ENCODE measurements around the gene MGST3. TPM values are rescaled to one million over a fixed set of nuclear protein-coding genes. Genes with fewer than 3 reads are reported as not detected.
A peak's percentile ranks its signal among the peaks of the same experiment; 100 is the strongest.
"Not testable (repeated sequence)": the region's sequence is repeated elsewhere in the genome, so short reads cannot be mapped to it uniquely, and the experiment has no call there.

MGST3 gene
- polyA plus RNA-seq (2012; ENCODE audit: missing spikeins): 69.8 TPM

- peak; percentile 88 for DNase-seq (ENCODE audit: insufficient read length)
- FAIRE-seq: peak; percentile 99
- TF ChIP-seq POLR2AphosphoS5 (IDR thresholded peaks at IDR 0.05; ENCODE audit: low read depth, low read length) (0 out of 2 replicates have a peak, but pooled peaks have one; percentile 34), TAF1 (IDR thresholded peaks at IDR 0.05; ENCODE audit: borderline replicate concordance, low read depth, low read length) (no peak), POLR2A (IDR thresholded peaks at IDR 0.05; ENCODE audit: low read depth, low read length) (peak; percentile 72)
Observed at GRCh38 chr1:165630629-165631341, at the start of gene MGST3. Gene MGST3 (plus strand): TSS chr1:165631234. CDS start chr1:165649848, 18,614 bp downstream.

- TF ChIP-seq POLR2A (IDR thresholded peaks at IDR 0.05; ENCODE audit: low read depth, low read length) (no peak), POLR2AphosphoS5 (IDR thresholded peaks at IDR 0.05; ENCODE audit: low read depth, low read length) (no peak), TAF1 (IDR thresholded peaks at IDR 0.05; ENCODE audit: borderline replicate concordance, low read depth, low read length) (no peak)
- DNase-seq (ENCODE audit: insufficient read length) (no peak), FAIRE-seq (no peak)
Observed at GRCh38 chr1:165581926-165582325, 49.1 kb upstream of the MGST3 start.

- DNase-seq (ENCODE audit: insufficient read length): no peak
- no peak for FAIRE-seq
- TF ChIP-seq POLR2AphosphoS5 (IDR thresholded peaks at IDR 0.05; ENCODE audit: low read depth, low read length): no peak
- no peak for TF ChIP-seq TAF1 (IDR thresholded peaks at IDR 0.05; ENCODE audit: borderline replicate concordance, low read depth, low read length)
- TF ChIP-seq POLR2A (IDR thresholded peaks at IDR 0.05; ENCODE audit: low read depth, low read length): no peak
Observed at GRCh38 chr1:165586398-165586797, 44.6 kb upstream of the MGST3 start.

GRCh38 chr1:165591391-165591790 is 39.6 kb upstream of the MGST3 start:
- not testable (repeated sequence) for DNase-seq (ENCODE audit: insufficient read length); FAIRE-seq

GRCh38 chr1:165592945-165593823 is 37.9 kb upstream of the MGST3 start:
- FAIRE-seq (peak; percentile 85), DNase-seq (ENCODE audit: insufficient read length) (peak; percentile 13)
- TF ChIP-seq TAF1 (IDR thresholded peaks at IDR 0.05; ENCODE audit: borderline replicate concordance, low read depth, low read length): no peak
- TF ChIP-seq POLR2A (IDR thresholded peaks at IDR 0.05; ENCODE audit: low read depth, low read length): no peak
- TF ChIP-seq POLR2AphosphoS5 (IDR thresholded peaks at IDR 0.05; ENCODE audit: low read depth, low read length): no peak

GRCh38 chr1:165595246-165595938 is 35.6 kb upstream of the MGST3 start:
- DNase-seq (ENCODE audit: insufficient read length) (no peak), FAIRE-seq (no peak)
- TF ChIP-seq TAF1 (IDR thresholded peaks at IDR 0.05; ENCODE audit: borderline replicate concordance, low read depth, low read length) (no peak), POLR2A (IDR thresholded peaks at IDR 0.05; ENCODE audit: low read depth, low read length) (no peak), POLR2AphosphoS5 (IDR thresholded peaks at IDR 0.05; ENCODE audit: low read depth, low read length) (no peak)

GRCh38 chr1:165597883-165598675 is 33.0 kb upstream of the MGST3 start:
- FAIRE-seq: peak; percentile 97

GRCh38 chr1:165598676-165599059 is 32.4 kb upstream of the MGST3 start:
- peak; percentile 14 for FAIRE-seq
- TF ChIP-seq POLR2A (IDR thresholded peaks at IDR 0.05; ENCODE audit: low read depth, low read length): no peak
- TF ChIP-seq POLR2AphosphoS5 (IDR thresholded peaks at IDR 0.05; ENCODE audit: low read depth, low read length): no peak
- no peak for TF ChIP-seq TAF1 (IDR thresholded peaks at IDR 0.05; ENCODE audit: borderline replicate concordance, low read depth, low read length)
- no peak for DNase-seq (ENCODE audit: insufficient read length)

More at GRCh38 chr1:165597883-165598675, 33.0 kb upstream of the MGST3 start:
- peak; percentile 78 for DNase-seq (ENCODE audit: insufficient read length)
- peak; percentile 32; the same call in 1 of the 2 replicates for TF ChIP-seq POLR2A (IDR thresholded peaks at IDR 0.05; ENCODE audit: low read depth, low read length)
- no peak for TF ChIP-seq POLR2AphosphoS5 (IDR thresholded peaks at IDR 0.05; ENCODE audit: low read depth, low read length)

- FAIRE-seq (no peak), DNase-seq (ENCODE audit: insufficient read length) (no peak)
- TF ChIP-seq POLR2AphosphoS5 (IDR thresholded peaks at IDR 0.05; ENCODE audit: low read depth, low read length) (no peak), TAF1 (IDR thresholded peaks at IDR 0.05; ENCODE audit: borderline replicate concordance, low read depth, low read length) (no peak), POLR2A (IDR thresholded peaks at IDR 0.05; ENCODE audit: low read depth, low read length) (no peak)
Observed at GRCh38 chr1:165600793-165601192, 30.2 kb upstream of the MGST3 start.

GRCh38 chr1:165603810-165604209 is 27.2 kb upstream of the MGST3 start:
- no peak for DNase-seq (ENCODE audit: insufficient read length)
- TF ChIP-seq POLR2AphosphoS5 (IDR thresholded peaks at IDR 0.05; ENCODE audit: low read depth, low read length): no peak
- no peak for TF ChIP-seq POLR2A (IDR thresholded peaks at IDR 0.05; ENCODE audit: low read depth, low read length)
- no peak for TF ChIP-seq TAF1 (IDR thresholded peaks at IDR 0.05; ENCODE audit: borderline replicate concordance, low read depth, low read length)
- no peak for FAIRE-seq

GRCh38 chr1:165605246-165605645 is 25.8 kb upstream of the MGST3 start:
- no peak for TF ChIP-seq TAF1 (IDR thresholded peaks at IDR 0.05; ENCODE audit: borderline replicate concordance, low read depth, low read length)
- TF ChIP-seq POLR2A (IDR thresholded peaks at IDR 0.05; ENCODE audit: low read depth, low read length): no peak
- no peak for TF ChIP-seq POLR2AphosphoS5 (IDR thresholded peaks at IDR 0.05; ENCODE audit: low read depth, low read length)
- DNase-seq (ENCODE audit: insufficient read length) (no peak), FAIRE-seq (no peak)

- not testable (repeated sequence) for DNase-seq (ENCODE audit: insufficient read length); FAIRE-seq
Observed at GRCh38 chr1:165606676-165607075, 24.4 kb upstream of the MGST3 start.

Data from GM12892 (cell line).